Esophagus squamous epithelium (tissue), 5 donors: ENCODE data around the gene GPHA2. TPM values are rescaled to one million over a fixed set of nuclear protein-coding genes. Genes with fewer than 3 reads are reported as not detected.
"Not testable (repeated sequence)": the region's sequence is repeated elsewhere in the genome, so short reads cannot be mapped to it uniquely, and the experiment has no call there.

Experiments
- DNase-seq: peaks from one replicate; lab custom pipeline; 2025; lab: John Stamatoyannopoulos, UW
- H3K27ac ChIP-seq, 4 donors: fragments of 200-600 bp; sonication (generic); one replicate each; pipeline ENCODE4 v1.5.1; 2016 to 2019; ENCODE audit warnings: mild to moderate bottlenecking in 1 of 4
- H3K27me3 ChIP-seq, 4 donors: fragments of 200-600 bp; sonication (generic); 1 replicate in 3 of 4; 2 replicates in 1 of 4; pipeline versions ENCODE4 v1.5.1 to v1.6.0; 2017 to 2021; ENCODE audit warnings: antibody characterized with exemption in 1 of 4
- H3K36me3 ChIP-seq, 3 donors: fragments of 200-600 bp; sonication (generic); one replicate each; pipeline ENCODE4 v1.5.1; 2016 to 2019
- H3K4me1 ChIP-seq, 3 donors: fragments of 200-600 bp; sonication (generic); one replicate each; pipeline ENCODE4 v1.5.1; 2017 to 2019
- H3K4me3 ChIP-seq, 4 donors: fragments of 200-600 bp; sonication (generic); 1 replicate in 3 of 4; 2 replicates in 1 of 4; pipeline ENCODE4 v1.5.1; 2016 to 2019; ENCODE audit warnings: mild to moderate bottlenecking in 2 of 4, moderate library complexity in 1 of 4
- H3K9me3 ChIP-seq, 3 donors: fragments of 200-600 bp; sonication (generic); one replicate each; pipeline ENCODE4 v1.5.1; 2016 to 2019
- CTCF ChIP-seq, 6 experiments: fragments of 450-650 bp in 4 of 6; fragments of 200-600 bp in 2 of 6; sonication (generic) in 2 of 6; IDR thresholded peaks; one replicate each; pipeline ENCODE4 v1.5.1; 2016 to 2019; ENCODE audit warnings: antibody characterized with exemption in 6 of 6, mild to moderate bottlenecking in 4 of 6, moderate library complexity in 4 of 6
- POLR2A ChIP-seq, 4 donors: fragments of 450-650 bp; IDR thresholded peaks; one replicate each; pipeline ENCODE4 v1.6.1; 2017; ENCODE audit warnings: antibody characterized with exemption in 4 of 4, mild to moderate bottlenecking in 4 of 4, moderate library complexity in 3 of 4
- WGBS, 2 donors: methylation state at CpG; one replicate each; pipeline ENCODE4 v1.1.5; 2018; 5-methylcytosine and 5-hydroxymethylcytosine counted together
- intact Hi-C: fragments of 100-400 bp; cut with DNase I; formaldehyde crosslinking; loops from one replicate; pipeline ENCODE4 v1.15.0; 2022
- total RNA-seq, 4 donors: library from RNA; depleted of rRNA; stranded (reverse); fragments of >200 nt; gene quantifications; one replicate each; pipeline ENCODE4 v1.1.0, GENCODE V29; 2016
- donor health status: DM: yes; HTN: yes; CAD: no.

Gene GPHA2, protein sequence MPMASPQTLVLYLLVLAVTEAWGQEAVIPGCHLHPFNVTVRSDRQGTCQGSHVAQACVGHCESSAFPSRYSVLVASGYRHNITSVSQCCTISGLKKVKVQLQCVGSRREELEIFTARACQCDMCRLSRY
- not detected for total RNA-seq

DNA sequence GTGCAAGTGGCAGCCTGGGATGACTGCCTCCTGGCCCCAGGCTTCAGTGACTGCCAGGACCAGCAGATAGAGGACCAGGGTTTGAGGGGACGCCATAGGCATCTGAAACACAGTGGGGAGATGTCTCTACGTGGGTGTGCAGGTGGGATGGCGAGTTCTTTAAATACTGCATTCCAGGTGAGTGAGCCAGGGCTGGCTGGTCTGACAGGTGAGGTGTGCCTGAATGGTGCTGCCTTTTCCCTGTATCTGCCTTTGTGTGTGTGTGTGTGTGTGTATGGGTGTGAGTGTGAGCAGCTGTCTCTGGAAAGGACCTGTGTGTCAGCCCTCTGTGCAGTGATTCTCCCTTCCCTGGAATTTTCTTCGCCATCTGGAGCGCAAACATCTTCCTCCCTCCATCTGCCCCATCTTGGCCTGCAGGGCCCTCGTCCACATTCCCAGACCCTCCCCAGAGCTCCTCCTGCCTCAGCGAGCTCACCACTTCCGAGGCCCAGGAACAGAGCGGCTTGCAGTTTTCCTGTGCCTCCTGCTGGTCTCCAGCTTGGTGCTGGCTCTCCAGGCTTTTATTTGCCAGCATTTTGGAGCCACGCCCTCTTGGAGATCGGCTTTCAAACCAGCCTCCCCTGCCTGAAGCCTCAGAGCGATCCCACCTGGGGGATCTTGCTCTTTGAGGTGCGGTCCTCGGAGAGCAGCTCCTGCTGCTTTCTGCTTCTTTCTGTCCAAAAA lies at the start of gene GPHA2:
TSS of gene GPHA2 (minus strand) at position 535 of the 723 bp plus-strand sequence. CDS start at position 102, 433 bp downstream.
- Histone ChIP-seq H3K9me3 (no peaks in the 10 kb centered on the region), H3K27me3 (no peaks in the 10 kb centered on the region), H3K27ac (no peak within 1 kb of the TSS), H3K4me1 (peaks cover 0 to 10% (median 0%) of the 10 kb centered on the region in 3 donors), H3K4me3 (no peak within 1 kb of the TSS), H3K36me3 (peaks cover 15 to 47% (median 18%) of the 10 kb centered on the region in 3 donors)
- 58% methylated on average over 8 to 9 of the region's 14 CpGs for WGBS, 2 donors
- no peak for TF ChIP-seq POLR2A (IDR thresholded peaks at IDR 0.05)
- TF ChIP-seq CTCF (IDR thresholded peaks at IDR 0.05), result no peak
- no peak for DNase-seq
- intact Hi-C loops, result no loop called here

- 79 to 85% methylated on average over 1 to 5 of the region's 5 CpGs for WGBS, 2 donors
- DNase-seq, H3K27ac ChIP-seq, H3K9me3 ChIP-seq, H3K36me3 ChIP-seq, H3K4me3 ChIP-seq, intact Hi-C loops, H3K4me1 ChIP-seq: not testable (repeated sequence)
- H3K27me3 ChIP-seq, result peaks cover 0 to 22% (median 0%) of the 10 kb centered on the region in 4 donors
Measured at GRCh38 chr11:64983339-64983738, 47.6 kb upstream of the GPHA2 start.

DNA sequence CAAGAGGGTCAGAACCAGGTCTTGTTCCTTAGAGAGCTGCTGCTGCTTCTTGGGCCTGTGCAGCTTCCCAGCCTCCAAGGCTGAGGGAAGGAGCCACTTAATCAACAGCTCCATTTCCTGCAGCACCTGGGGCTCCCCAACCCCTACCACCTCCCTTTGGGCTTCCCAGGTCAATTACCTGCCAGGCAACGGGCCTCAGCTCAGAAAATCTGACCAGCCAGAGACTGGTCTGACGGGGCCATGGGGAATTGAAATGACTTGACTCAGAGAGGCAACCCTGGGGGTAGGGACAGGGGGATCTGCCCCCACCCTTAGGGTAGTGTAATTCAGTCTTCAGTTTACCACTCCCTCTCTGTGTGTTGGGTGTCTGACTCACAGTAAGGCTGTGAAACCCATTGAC lies 41.0 kb upstream of the GPHA2 start:
- WGBS, 2 donors, result 67% methylated on average over 2 of the region's 2 CpGs; no CpG with 5 or more reads in 1 of the 2 donors

DNA sequence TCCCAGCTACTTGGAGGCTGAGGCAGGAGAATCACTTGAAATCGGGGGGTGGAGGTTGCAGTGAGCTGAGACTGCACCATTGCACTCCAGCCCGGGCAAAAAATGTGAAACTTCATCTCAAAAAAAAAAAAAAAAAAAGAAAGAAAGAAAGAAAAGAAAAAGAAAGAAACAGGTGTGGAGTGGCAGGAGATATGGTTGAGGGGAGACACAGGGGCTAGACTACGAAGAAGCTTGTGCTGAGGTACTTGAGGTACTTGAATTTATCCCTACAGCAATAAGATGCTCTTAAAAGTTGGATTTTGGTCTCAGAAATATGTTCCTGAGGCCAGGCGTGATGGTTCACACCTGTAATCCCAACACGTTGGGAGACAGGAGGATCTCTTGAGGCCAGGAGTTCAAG lies 38.4 kb upstream of the GPHA2 start:
- Histone ChIP-seq H3K9me3 (no peaks in the 10 kb centered on the region), H3K4me1 (peaks cover 0 to 33% (median 5%) of the 10 kb centered on the region in 3 donors), H3K27ac (no peak overlapping the region), H3K27me3 (peaks cover 0 to 27% (median 0%) of the 10 kb centered on the region in 4 donors), H3K4me3 (no peak overlapping the region), H3K36me3 (no peaks in the 10 kb centered on the region)
- no peak for TF ChIP-seq POLR2A (IDR thresholded peaks at IDR 0.05)
- intact Hi-C loops, result no loop called here
- no peak for DNase-seq
- 77 to 81% methylated on average over 3 to 4 of the region's 5 CpGs for WGBS, 2 donors

More for the DNA sequence above, 41.0 kb upstream of the GPHA2 start:
- no peaks in the 10 kb centered on the region for H3K9me3 ChIP-seq
- no peak overlapping the region for H3K27ac ChIP-seq
- no peak for DNase-seq
- TF ChIP-seq CTCF (IDR thresholded peaks at IDR 0.05), result no peak
- no peak for TF ChIP-seq POLR2A (IDR thresholded peaks at IDR 0.05)
- peaks cover 0 to 9% (median under 1%) of the 10 kb centered on the region in 3 donors for H3K4me1 ChIP-seq
- no peaks in the 10 kb centered on the region for H3K36me3 ChIP-seq
- no peak overlapping the region for H3K4me3 ChIP-seq
- intact Hi-C loops, result no loop called here
- peaks cover 0 to 33% (median 0%) of the 10 kb centered on the region in 4 donors for H3K27me3 ChIP-seq

DNA sequence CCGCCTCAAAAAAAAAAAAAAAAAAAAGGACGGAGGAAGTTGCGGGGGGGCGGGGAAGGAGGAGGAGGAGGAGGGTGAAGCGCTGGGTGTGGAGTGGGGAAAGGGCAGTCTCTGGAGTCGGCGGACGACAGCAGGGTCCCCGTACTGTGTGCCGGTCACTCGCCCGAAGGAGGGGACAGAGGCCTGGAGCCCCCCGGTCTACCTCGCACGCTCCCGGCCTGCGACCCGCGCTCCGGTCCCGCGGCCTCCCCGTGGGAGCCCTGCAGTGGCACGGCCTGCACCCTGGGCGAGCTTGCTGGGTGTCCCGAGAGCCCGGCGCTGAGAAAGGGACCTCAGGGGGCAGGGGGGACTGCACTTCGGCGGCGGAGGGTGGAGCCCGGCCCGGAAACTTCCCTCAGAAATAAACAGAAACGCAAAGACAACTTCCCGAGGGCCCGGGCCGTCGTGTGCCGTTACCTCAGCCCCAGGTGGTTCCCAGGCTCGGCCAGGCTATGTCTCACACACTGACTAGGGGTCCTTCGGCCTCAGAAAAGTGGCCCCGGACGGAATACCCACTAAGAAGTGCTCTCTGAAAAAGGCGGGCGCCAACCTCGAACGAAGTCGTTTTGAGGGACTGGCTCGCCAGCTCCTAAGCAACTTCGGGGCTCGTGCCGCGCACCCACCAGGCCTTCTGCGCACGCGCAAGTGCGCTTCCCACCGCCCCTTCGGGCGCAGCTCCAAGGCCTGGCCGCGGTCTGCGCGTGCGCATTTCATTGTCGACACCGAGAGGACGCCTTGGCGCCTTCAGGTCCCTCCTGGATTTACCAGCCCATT lies 35.9 kb upstream of the GPHA2 start, which contains the start of gene MAJIN:
TSS of gene MAJIN (minus strand) at position 688 of the 813 bp plus-strand sequence. CDS start 12,703 bp downstream, outside the sequence.
- TF ChIP-seq POLR2A (IDR thresholded peaks at IDR 0.05) (peak in 1 of 4 donors; percentile 25), CTCF (IDR thresholded peaks at IDR 0.05) (no peak)
- DNase-seq, result no peak
- H3K4me3 ChIP-seq, result peak within 1 kb of the TSS in 3 of 4 donors; percentile 27 to 54 (median 36)
- no peaks in the 10 kb centered on the region for H3K9me3 ChIP-seq
- no peaks in the 10 kb centered on the region for H3K36me3 ChIP-seq
- intact Hi-C loops, result no loop called here
- 54 to 73% methylated on average over 14 to 36 of the region's 69 CpGs for WGBS, 2 donors
- peaks cover 0 to 17% (median 0%) of the 10 kb centered on the region in 4 donors for H3K27me3 ChIP-seq
- peak within 1 kb of the TSS; percentile 65 to 81 (median 72) for H3K27ac ChIP-seq
- H3K4me1 ChIP-seq, result peaks cover 0 to 33% (median 5%) of the 10 kb centered on the region in 3 donors
